ENCODE results near the gene CEMP1.

Gene CEMP1

DNA sequence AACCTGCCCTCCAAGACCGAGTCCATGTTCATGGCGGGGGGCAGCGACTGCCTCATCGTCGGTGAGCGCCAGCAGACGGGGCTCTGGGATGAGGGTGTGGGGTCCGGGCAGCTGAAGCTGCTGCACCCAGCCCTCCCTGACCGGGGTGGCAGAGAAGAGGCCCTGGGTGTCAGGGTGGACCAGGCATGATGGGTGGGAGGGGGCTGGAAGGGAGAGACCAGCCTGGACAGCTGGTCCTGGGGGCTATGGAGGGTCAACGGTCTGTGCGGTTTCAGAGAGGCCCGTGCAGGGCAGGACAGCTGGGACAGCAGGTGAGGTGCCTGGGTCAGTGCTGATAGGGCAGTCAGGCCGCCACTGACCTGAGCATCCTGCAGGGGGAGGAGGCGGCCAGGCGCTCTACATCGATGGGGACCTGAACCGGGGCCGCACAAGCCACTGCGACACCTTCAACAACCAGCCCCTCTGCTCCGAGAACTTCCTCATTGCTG lies 30.7 kb downstream of the CEMP1 start:
- DNase-seq (ENCODE audit: low read depth): no peak

DNA sequence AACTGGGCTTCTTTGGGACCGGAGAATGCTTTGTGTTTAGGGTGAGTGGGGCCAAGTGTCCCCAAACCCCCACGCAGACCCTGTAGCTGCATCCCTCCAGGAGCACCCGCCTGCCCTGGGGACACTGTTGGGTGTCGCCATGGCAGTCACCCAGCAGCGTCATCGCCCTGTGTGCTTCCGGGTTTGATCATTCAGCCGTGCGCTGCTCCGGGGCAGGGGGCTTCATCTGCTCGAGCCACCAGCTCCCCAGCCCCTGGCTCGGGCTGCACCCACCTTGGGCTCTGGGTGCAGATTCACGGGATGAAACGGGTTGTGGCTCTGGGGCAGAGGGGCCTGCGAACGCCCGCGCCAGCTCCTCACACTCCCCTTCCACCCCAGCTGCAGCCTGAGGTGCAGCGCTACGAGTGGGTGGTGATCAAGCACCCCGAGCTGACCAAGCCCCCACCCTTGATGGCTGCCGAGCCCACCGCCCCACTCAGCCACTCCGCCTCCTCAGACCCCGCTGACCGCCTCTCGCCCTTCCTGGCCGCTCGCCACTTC lies 31.2 kb downstream of the CEMP1 start:
- DNase-seq (ENCODE audit: low read depth): no peak

DNA sequence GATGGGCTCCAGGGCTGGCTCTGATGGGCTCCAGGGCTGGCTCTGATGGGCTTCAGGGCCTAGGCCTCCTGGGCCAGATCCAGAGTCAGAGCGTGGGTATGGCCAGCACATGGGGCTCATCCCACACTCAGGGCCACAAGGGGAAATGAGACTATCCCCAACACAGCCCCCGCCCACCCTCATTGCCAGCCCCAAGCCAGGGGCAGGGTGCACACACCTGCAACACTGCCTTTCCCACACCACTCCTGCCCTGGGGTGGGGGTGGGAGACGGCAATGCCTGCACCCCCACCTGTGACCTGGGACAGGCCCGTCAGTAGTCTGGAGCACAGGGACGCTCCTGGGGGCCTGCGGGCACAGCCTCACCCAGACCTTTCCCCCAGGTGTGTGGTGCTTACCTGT lies 31.8 kb downstream of the CEMP1 start:
- no peak for DNase-seq (ENCODE audit: low read depth)

GRCh38 chr16:2498531-2499253 lies 32.5 kb downstream of the CEMP1 start:
- no peak for DNase-seq (ENCODE audit: low read depth)

- no peak for DNase-seq (ENCODE audit: low read depth)
Observed at GRCh38 chr16:2497695-2498484, 33.3 kb downstream of the CEMP1 start.

- DNase-seq (ENCODE audit: low read depth): no peak
Observed at GRCh38 chr16:2497116-2497630, 34.0 kb downstream of the CEMP1 start.

DNA sequence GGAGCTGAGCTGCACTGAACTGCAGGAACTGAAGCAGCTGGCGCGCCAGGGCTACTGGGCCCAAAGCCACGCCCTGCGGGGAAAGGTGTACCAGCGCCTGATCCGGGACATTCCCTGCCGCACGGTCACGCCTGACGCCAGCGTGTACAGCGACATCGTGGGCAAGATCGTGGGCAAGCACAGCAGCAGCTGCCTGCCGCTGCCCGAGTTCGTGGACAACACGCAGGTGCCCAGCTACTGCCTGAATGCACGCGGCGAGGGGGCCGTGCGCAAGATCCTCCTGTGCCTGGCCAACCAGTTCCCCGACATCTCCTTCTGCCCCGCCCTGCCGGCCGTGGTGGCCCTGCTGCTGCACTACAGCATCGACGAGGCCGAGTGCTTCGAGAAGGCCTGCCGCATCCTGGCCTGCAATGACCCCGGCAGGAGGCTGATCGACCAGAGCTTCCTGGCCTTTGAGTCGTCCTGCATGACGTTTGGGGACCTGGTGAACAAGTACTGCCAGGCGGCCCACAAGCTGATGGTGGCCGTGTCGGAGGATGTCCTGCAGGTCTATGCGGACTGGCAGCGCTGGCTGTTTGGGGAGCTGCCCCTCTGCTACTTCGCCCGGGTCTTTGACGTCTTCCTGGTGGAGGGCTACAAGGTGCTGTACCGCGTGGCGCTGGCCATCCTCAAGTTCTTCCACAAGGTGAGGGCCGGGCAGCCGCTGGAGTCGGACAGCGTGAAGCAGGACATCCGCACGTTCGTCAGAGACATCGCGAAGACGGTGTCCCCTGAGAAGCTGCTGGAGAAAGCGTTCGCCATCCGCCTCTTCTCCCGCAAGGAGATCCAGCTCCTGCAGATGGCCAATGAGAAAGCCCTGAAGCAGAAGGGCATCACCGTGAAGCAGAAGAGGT lies 34.7 kb downstream of the CEMP1 start:
- DNase-seq (ENCODE audit: low read depth): no peak

GRCh38 chr16:2495041-2495440 lies 36.2 kb downstream of the CEMP1 start:
- DNase-seq (ENCODE audit: low read depth): no peak

DNA sequence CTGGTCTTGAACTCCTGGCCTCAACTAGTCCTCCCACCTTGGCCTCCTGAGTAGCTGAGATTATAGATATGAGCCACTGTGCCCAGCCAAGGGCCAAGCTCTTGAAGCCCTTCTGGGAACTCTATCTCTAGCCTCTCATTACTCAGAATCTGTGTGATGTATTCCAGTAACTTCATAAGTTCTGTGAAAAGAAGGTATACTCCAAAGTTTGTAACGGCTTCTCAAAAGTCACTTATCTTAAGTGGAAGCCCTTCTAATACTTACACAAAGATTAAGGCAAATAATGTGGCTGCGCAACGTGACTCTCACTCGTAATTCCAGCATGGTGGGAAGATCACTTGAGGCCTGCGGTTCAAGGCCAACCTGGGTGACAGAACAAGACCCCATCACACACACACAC lies 36.6 kb downstream of the CEMP1 start:
- no peak for DNase-seq (ENCODE audit: low read depth)

GRCh38 chr16:2493605-2494004 lies 37.6 kb downstream of the CEMP1 start:
- no peak for DNase-seq (ENCODE audit: low read depth)

- no peak for DNase-seq (ENCODE audit: low read depth)
Observed at GRCh38 chr16:2492292-2492691, 38.9 kb downstream of the CEMP1 start.

- no peak for DNase-seq (ENCODE audit: low read depth)
Observed at GRCh38 chr16:2490190-2491105, 40.8 kb downstream of the CEMP1 start.

GRCh38 chr16:2489581-2489980 lies 41.6 kb downstream of the CEMP1 start:
- no peak for DNase-seq (ENCODE audit: low read depth)

DNA sequence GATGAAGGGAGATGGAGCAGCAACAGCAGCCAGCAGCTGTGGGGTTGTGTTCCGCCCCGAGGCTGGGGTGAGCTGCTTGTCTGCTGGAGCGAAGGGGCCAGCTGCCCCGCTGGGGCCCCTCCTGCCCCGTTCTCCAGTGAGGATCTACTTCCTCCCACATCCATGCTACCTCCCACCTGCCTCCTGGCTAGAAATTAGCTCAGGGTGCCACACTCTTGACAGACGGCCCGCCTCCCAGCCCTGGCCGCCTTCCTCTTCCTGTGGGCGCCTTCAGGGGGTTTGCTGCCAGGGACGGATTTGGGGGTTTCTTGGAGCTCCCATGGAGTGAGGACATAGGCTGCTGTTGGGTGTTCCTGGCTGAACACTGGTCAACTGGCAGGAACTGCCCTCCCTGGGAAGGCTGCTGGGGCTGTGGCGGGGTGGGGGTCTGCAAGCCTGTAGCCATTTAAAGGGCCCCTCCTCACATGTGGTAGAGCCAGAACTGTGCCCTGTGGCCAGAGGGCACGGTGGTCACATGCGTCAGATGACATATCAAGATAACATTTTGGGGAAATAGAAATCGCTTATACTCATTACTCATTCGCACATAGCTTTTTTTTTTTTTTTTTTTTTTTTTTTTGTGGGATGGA lies 43.2 kb downstream of the CEMP1 start:
- no peak for DNase-seq (ENCODE audit: low read depth)

GRCh38 chr16:2487517-2487842 lies 43.7 kb downstream of the CEMP1 start:
- no peak for DNase-seq (ENCODE audit: low read depth)

- peak; percentile 70 for DNase-seq (ENCODE audit: low read depth)
Observed at GRCh38 chr16:2486645-2487516, 44.3 kb downstream of the CEMP1 start.

DNA sequence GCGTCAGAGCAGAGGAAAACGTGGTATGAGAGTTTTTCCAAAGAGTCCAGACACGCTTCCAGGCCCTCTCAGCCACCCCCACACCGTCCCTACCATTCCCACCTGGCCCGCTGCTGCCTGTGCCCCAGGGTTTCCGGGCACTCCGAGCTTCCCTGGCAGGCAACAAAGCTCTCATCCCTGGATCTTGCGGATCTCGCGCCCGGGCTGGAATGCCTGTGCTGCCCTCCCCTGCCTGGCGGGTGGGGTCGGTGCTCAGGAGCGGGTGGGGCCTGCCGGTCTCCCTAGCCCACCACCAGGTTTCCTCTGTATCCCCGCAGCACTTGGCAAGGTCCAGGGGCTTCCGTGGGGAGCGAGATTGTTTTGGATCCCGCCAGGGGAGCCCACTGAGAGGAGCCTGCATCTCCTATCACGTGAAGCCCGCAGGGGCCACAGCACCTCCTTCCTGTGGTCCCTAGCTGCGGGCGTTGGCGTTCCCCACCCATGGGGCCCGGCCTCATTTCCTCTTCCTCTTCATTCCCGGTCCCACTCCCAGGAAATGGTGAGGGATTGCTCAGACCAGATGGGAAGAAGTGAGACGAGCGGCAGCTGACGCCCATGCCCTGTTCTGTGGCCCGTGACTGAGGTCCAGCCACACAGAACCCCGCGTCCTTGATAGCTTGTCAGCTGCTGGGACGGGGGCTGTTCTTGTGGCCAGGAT lies 45.2 kb downstream of the CEMP1 start:
- DNase-seq (ENCODE audit: low read depth): no peak

- no peak for DNase-seq (ENCODE audit: low read depth)
Observed at GRCh38 chr16:2484898-2485508, 46.2 kb downstream of the CEMP1 start.
